H1 (cell line): ENCODE results near the gene ITGA11. TPM values are rescaled to one million over a fixed set of nuclear protein-coding genes. Genes with fewer than 3 reads are reported as not detected.

Experiments used
- CTCF ChIA-PET: fragments of 300-600 bp; sonication (Branson Sonifier 250); formaldehyde crosslinking; loops from one replicate; lab custom pipeline; 2021; ENCODE audit not compliant: partially characterized antibody; lab: Charles Lee
- POLR2A ChIA-PET: fragments of 300-600 bp; sonication (Branson Sonifier 250); formaldehyde crosslinking; loops from one replicate; lab custom pipeline; 2021; ENCODE audit warnings: inconsistent platforms; ENCODE audit not compliant: partially characterized antibody; lab: Charles Lee
- DNase-seq, 2 experiments: peaks; one replicate each; pipeline versions ENCODE4 v3.0.0 to v3.0.0-alpha.2; 2010 to 2022; ENCODE audit warnings: low spot score in 2 of 2, low read depth in 1 of 2, mixed read lengths in 1 of 2
- FAIRE-seq: peaks from 2 replicates; lab custom pipeline; 2011; peaks lifted over from hg19 to GRCh38; lab: Jason Lieb, UNC
- H2AFZ ChIP-seq: 2 replicates; pipeline ENCODE4 v1.8.1; 2012; ENCODE audit warnings: low read length, inconsistent platforms
- H2AK5ac ChIP-seq: 2 replicates; pipeline ENCODE4 v1.6.1; 2013; ENCODE audit warnings: low read depth, low read length
- H2BK120ac ChIP-seq: replicated peaks from 2 replicates; pipeline ENCODE3; 2013; ENCODE audit warnings: low read depth, low read length, inconsistent platforms
- H2BK12ac ChIP-seq: 2 replicates; pipeline ENCODE4 v1.6.1; 2013; ENCODE audit warnings: low read depth, low read length
- H2BK15ac ChIP-seq: 2 replicates; pipeline ENCODE4 v1.6.1; 2013; ENCODE audit warnings: low read length
- H2BK20ac ChIP-seq: 2 replicates; pipeline ENCODE4 v1.6.1; 2013; ENCODE audit warnings: low read length
- H2BK5ac ChIP-seq: 2 replicates; pipeline ENCODE4 v1.6.1; 2013; ENCODE audit warnings: low read depth, low read length
- H3K14ac ChIP-seq: 2 replicates; pipeline ENCODE4 v1.6.1; 2013; ENCODE audit warnings: inconsistent platforms; ENCODE audit not compliant: insufficient read length
- H3K18ac ChIP-seq: 2 replicates; pipeline ENCODE4 v1.6.1; 2013; ENCODE audit warnings: low read length; ENCODE audit errors: extremely low read depth
- H3K23ac ChIP-seq: 2 replicates; pipeline ENCODE4 v1.6.1; 2013; ENCODE audit warnings: inconsistent platforms; ENCODE audit not compliant: insufficient read length
- H3K23me2 ChIP-seq: 2 replicates; pipeline ENCODE4 v1.6.1; 2013; ENCODE audit warnings: low read depth, low read length
- H3K27ac ChIP-seq: 2 replicates; pipeline ENCODE4 v1.6.1; 2011; ENCODE audit warnings: low read depth, low read length, inconsistent platforms
- H3K27me3 ChIP-seq, 4 experiments: replicated peaks in 1 of 4; 1 replicate in 1 of 4; 2 replicates in 3 of 4; pipeline versions ENCODE4 v1.6.1 to v1.8.1; 2011 to 2013; ENCODE audit warnings: low read length in 3 of 4, mild to moderate bottlenecking in 3 of 4, inconsistent platforms in 2 of 4, mixed read lengths in 2 of 4, moderate library complexity in 1 of 4; ENCODE audit not compliant: control insufficient read depth in 3 of 4, insufficient read depth in 3 of 4; ENCODE audit errors: extremely low read depth in 1 of 4
- H3K36me3 ChIP-seq, 4 experiments: 2 replicates each; pipeline versions ENCODE4 v1.6.1 to v1.8.1; 2011 to 2013; ENCODE audit warnings: mild to moderate bottlenecking in 4 of 4, low read length in 3 of 4, moderate library complexity in 2 of 4, control low read depth in 1 of 4, inconsistent platforms in 1 of 4; ENCODE audit not compliant: insufficient read depth in 4 of 4, control insufficient read depth in 2 of 4
- H3K4ac ChIP-seq: replicated peaks from 2 replicates; pipeline ENCODE3; 2013; ENCODE audit warnings: low read length, low read depth, mixed read lengths, inconsistent platforms; ENCODE audit not compliant: insufficient read length
- H3K4me1 ChIP-seq, 4 experiments: replicated peaks in 1 of 4; 1 replicate in 1 of 4; 2 replicates in 3 of 4; pipeline versions ENCODE4 v1.6.1 to v1.8.1; 2011 to 2013; ENCODE audit warnings: low read length in 3 of 4, inconsistent platforms in 2 of 4, mixed read lengths in 1 of 4; ENCODE audit not compliant: insufficient read depth in 4 of 4, control insufficient read depth in 3 of 4
- H3K4me2 ChIP-seq, 2 experiments: 2 replicates each; pipeline versions ENCODE4 v1.6.1 to v1.8.1; 2011 to 2013; ENCODE audit warnings: low read depth in 2 of 2, low read length in 2 of 2, control low read depth in 1 of 2, inconsistent platforms in 1 of 2, mild to moderate bottlenecking in 1 of 2; ENCODE audit not compliant: insufficient read depth in 1 of 2
- H3K4me3 ChIP-seq, 4 experiments: fragments of 200-600, 300-600 bp in 1 of 4; sonication (generic), shearing (Covaris generic), sonication (Bioruptor Twin) in 1 of 4; 2 replicates each; pipeline versions ENCODE4 v1.5.1 to v1.8.1; 2011 to 2016; ENCODE audit warnings: low read length in 4 of 4, low read depth in 3 of 4, control low read depth in 2 of 4, inconsistent platforms in 2 of 4, mild to moderate bottlenecking in 2 of 4, mixed read lengths in 1 of 4, moderate library complexity in 1 of 4; ENCODE audit not compliant: insufficient read depth in 2 of 4; ENCODE audit errors: extremely low read depth in 1 of 4
- H3K56ac ChIP-seq: replicated peaks from 2 replicates; pipeline ENCODE3; 2013; ENCODE audit warnings: low read depth, mild to moderate bottlenecking, mixed read lengths, low read length, inconsistent platforms; ENCODE audit not compliant: insufficient read length
- H3K79me1 ChIP-seq: 2 replicates; pipeline ENCODE4 v1.6.1; 2013; ENCODE audit warnings: low read depth, low read length, control low read depth
- H3K79me2 ChIP-seq, 2 experiments: 2 replicates each; pipeline versions ENCODE4 v1.6.1 to v1.8.1; 2012 to 2013; ENCODE audit warnings: low read length in 2 of 2, mild to moderate bottlenecking in 2 of 2, inconsistent platforms in 1 of 2; ENCODE audit not compliant: insufficient read depth in 2 of 2, control insufficient read depth in 1 of 2
- H3K9ac ChIP-seq, 4 experiments: replicated peaks in 1 of 4; 1 replicate in 1 of 4; 2 replicates in 3 of 4; pipeline versions ENCODE4 v1.6.1 to v1.8.1; 2011 to 2013; ENCODE audit warnings: low read depth in 3 of 4, low read length in 3 of 4, control low read depth in 2 of 4, mild to moderate bottlenecking in 2 of 4, moderate library complexity in 2 of 4, inconsistent platforms in 1 of 4; ENCODE audit errors: extremely low read depth in 1 of 4
- H3K9me3 ChIP-seq, 2 experiments: 2 replicates each; pipeline versions ENCODE4 v1.6.1 to v1.8.1; 2012 to 2013; ENCODE audit warnings: mild to moderate bottlenecking in 2 of 2, moderate library complexity in 2 of 2, control low read depth in 1 of 2, inconsistent platforms in 1 of 2, low read depth in 1 of 2, low read length in 1 of 2, mixed read lengths in 1 of 2; ENCODE audit not compliant: insufficient read depth in 2 of 2
- H4K20me1 ChIP-seq, 2 experiments: replicated peaks in 1 of 2; 2 replicates each; pipeline versions ENCODE3 to v1.8.1; 2011 to 2013; ENCODE audit warnings: inconsistent platforms in 2 of 2, low read length in 2 of 2, mild to moderate bottlenecking in 1 of 2; ENCODE audit not compliant: insufficient read depth in 2 of 2, control insufficient read depth in 1 of 2
- H4K5ac ChIP-seq: 2 replicates; pipeline ENCODE4 v1.6.1; 2013; ENCODE audit warnings: low read length, low read depth, mixed read lengths, inconsistent platforms; ENCODE audit not compliant: insufficient read length
- H4K8ac ChIP-seq: 2 replicates; pipeline ENCODE4 v1.8.0; 2013; ENCODE audit warnings: mild to moderate bottlenecking, moderate library complexity, low read length, inconsistent platforms; ENCODE audit not compliant: insufficient read depth; ENCODE audit errors: extremely low read depth
- H4K91ac ChIP-seq: replicated peaks from 2 replicates; pipeline ENCODE3; 2013; ENCODE audit warnings: low read length, mixed read lengths, inconsistent platforms; ENCODE audit not compliant: insufficient read length
- BRCA1 ChIP-seq: IDR thresholded peaks from 2 replicates; pipeline ENCODE4 v1.6.1; 2012; ENCODE audit warnings: low read depth, low read length, improper control_type of control experiment
- CTBP2 ChIP-seq: IDR thresholded peaks from 2 replicates; pipeline ENCODE4 v1.7.0; 2011; ENCODE audit warnings: borderline replicate concordance, mild to moderate bottlenecking, moderate library complexity, mixed read lengths, low read length; ENCODE audit not compliant: insufficient read depth, insufficient read length
- FOSL1 ChIP-seq: IDR thresholded peaks from 2 replicates; pipeline ENCODE4 v1.6.1; 2011; ENCODE audit warnings: mild to moderate bottlenecking, low read depth, low read length, moderate library complexity; ENCODE audit not compliant: insufficient read depth
- POLR2A ChIP-seq, 2 experiments: IDR thresholded peaks; 1 replicate in 1 of 2; 2 replicates in 1 of 2; pipeline ENCODE4 v1.6.1; 2011; ENCODE audit warnings: low read depth in 2 of 2, low read length in 2 of 2, mild to moderate bottlenecking in 2 of 2; ENCODE audit errors: control extremely low read depth in 1 of 2
- POLR2AphosphoS5 ChIP-seq: IDR thresholded peaks from 2 replicates; pipeline ENCODE4 v1.6.1; 2011; ENCODE audit warnings: low read depth, low read length
- RFX5 ChIP-seq: IDR thresholded peaks from 2 replicates; pipeline ENCODE4 v1.6.1; 2011; ENCODE audit warnings: low read depth, low read length, improper control_type of control experiment, borderline replicate concordance
- RXRA ChIP-seq: IDR thresholded peaks from 2 replicates; pipeline ENCODE4 v1.6.1; 2011; ENCODE audit warnings: low read depth, mild to moderate bottlenecking, low read length, moderate library complexity; ENCODE audit not compliant: insufficient read depth
- SP2 ChIP-seq: IDR thresholded peaks from 2 replicates; pipeline ENCODE4 v1.6.1; 2012; ENCODE audit warnings: mild to moderate bottlenecking, low read length, inconsistent platforms
- TAF7 ChIP-seq: optimal IDR thresholded peaks from 2 replicates; pipeline ENCODE3; 2011; ENCODE audit warnings: low read depth, mild to moderate bottlenecking, inconsistent platforms, low read length, moderate library complexity, borderline replicate concordance
- TBP ChIP-seq: IDR thresholded peaks from 2 replicates; pipeline ENCODE4 v1.6.1; 2011; ENCODE audit warnings: low read depth, low read length, improper control_type of control experiment
- WGBS, 2 experiments: shearing (Covaris generic) in 1 of 2; methylation state at CpG; one replicate each; pipeline versions ENCODE4 v1.1.6 to v1.1.7; 2013 to 2015; ENCODE audit warnings: low lambda C conversion rate in 2 of 2, mixed read lengths in 2 of 2, inconsistent platforms in 1 of 2, low coverage in 1 of 2, missing lambda C conversion rate in 1 of 2; ENCODE audit not compliant: insufficient replicate concordance in 2 of 2, insufficient coverage in 1 of 2, insufficient read length in 1 of 2; ENCODE audit errors: extremely low coverage in 1 of 2, missing lambda C conversion rate in 1 of 2; 5-methylcytosine and 5-hydroxymethylcytosine counted together
- polyA plus RNA-seq, 7 experiments: library from polyadenylated mRNA; depleted of rRNA in 3 of 7; stranded (reverse) in 5 of 7; unstranded in 2 of 7; fragments of >200 nt in 5 of 7; fragments of 200-250 nt in 2 of 7; gene quantifications; 1 replicate in 5 of 7; 2 replicates in 1 of 7; 4 replicates in 1 of 7; pipeline versions ENCODE4 v1.2.1 to v1.2.3, GENCODE V29; 2011 to 2013; ENCODE audit warnings: missing spikeins in 2 of 7, mixed read lengths in 2 of 7
- total RNA-seq: library from RNA; stranded (reverse); fragmentation: NEBNext Ultra II Directional; extraction: Animal tissue kit (Norgen Biotek cat#: 25700); gene quantifications from 2 replicates; pipeline ENCODE4 v1.2.1, GENCODE V29; 2021

The ITGA11 gene
- total and polyA plus RNA-seq, 2 of the 8 experiments (the other 6 are each of a cell fraction or from before 2014, with no cell fraction given): 0.05 to 0.06 TPM

- ChIA-PET POLR2A (interaction anchor here (0.7 to 2.6 kb wide), 5 partner anchors 15 to 56 kb away, joined by 3 to 10 read pairs (median 3); partner anchors contain the start of gene FEM1B), CTCF (interaction anchor here (1.2 to 11.0 kb wide), 3 partner anchors 57 to 305 kb away, joined by 3 to 199 read pairs (median 3); no protein-coding TSS in a partner anchor)
- WGBS, 2 experiments: 83% methylated on average over 3 of the region's 3 CpGs; no CpG with 5 or more reads in 1 of the 2 experiments
- Histone ChIP-seq H3K23ac (no peak overlapping the region), H3K4ac (no peak overlapping the region), H3K36me3 (no peaks in the 10 kb centered on the region), H3K4me3 (no peak overlapping the region), H3K79me2 (no peaks in the 10 kb centered on the region), H3K27ac (no peak overlapping the region), H3K79me1 (no peaks in the 10 kb centered on the region), H3K4me2 (no peak overlapping the region), H4K20me1 (no peaks in the 10 kb centered on the region), H3K56ac (no peak overlapping the region), H2BK5ac (no peak overlapping the region), H2BK12ac (no peak overlapping the region), H3K9me3 (peaks cover 0 to 6% of the 10 kb centered on the region in 2 experiments; a peak in 1 of 4 replicates), H3K23me2 (no peaks in the 10 kb centered on the region), H2AK5ac (no peak overlapping the region), H4K5ac (no peak overlapping the region), H3K27me3 (no peaks in the 10 kb centered on the region), H2BK15ac (no peak overlapping the region), H2BK120ac (no peak overlapping the region), H4K8ac (no peak overlapping the region), H4K91ac (no peak overlapping the region), H3K18ac (no peak overlapping the region), H2AFZ (no peak overlapping the region), H3K14ac (no peak overlapping the region), H2BK20ac (no peak overlapping the region), H3K9ac (no peak overlapping the region), H3K4me1 (no peaks in the 10 kb centered on the region)
- DNase-seq: no peak
- no peak for FAIRE-seq
- no peak for TF ChIP-seq BRCA1
- no peak for TF ChIP-seq CTBP2
- no peak for TF ChIP-seq SP2
- TF ChIP-seq FOSL1: no peak
- peak in 1 of 2 experiments; percentile 61; a peak in 1 of 3 replicates for TF ChIP-seq POLR2A (IDR thresholded peaks at IDR 0.05; ENCODE audit: control extremely low read depth in 1 of 2, low read depth in 2 of 2, low read length in 2 of 2)
- TF ChIP-seq RFX5: no peak
- peak; percentile 37; the same call in 1 of the 2 replicates for TF ChIP-seq TBP
- peak; percentile 93 for TF ChIP-seq TAF7
- TF ChIP-seq RXRA: no peak
- TF ChIP-seq POLR2AphosphoS5: no peak
Measured at GRCh38 chr15:68249058-68249713, 182.8 kb downstream of the ITGA11 start.
